ENCODE data around the gene DNAH1. TPM values are rescaled to one million over a fixed set of nuclear protein-coding genes. Genes with fewer than 3 reads are reported as not detected.

The DNAH1 gene
- total and polyA plus RNA-seq, 2 donors (not counting 1 experiment from before 2014, with no cell fraction given) = 47.2 to 59.2 TPM

- no peaks in the 10 kb centered on the region for H3K4me1 ChIP-seq (ENCODE audit: control insufficient read depth in 2 of 2, insufficient read depth in 2 of 2, low read length in 2 of 2)
- H3K27me3 ChIP-seq (replicated peaks in 1 of 4; ENCODE audit: control extremely low read depth in 1 of 4, control insufficient read depth in 3 of 4, insufficient read depth in 4 of 4, low read length in 3 of 4) = no peaks in the 10 kb centered on the region
- no peak overlapping the region for H3K4me2 ChIP-seq (replicated peaks; ENCODE audit: low read depth, low read length, poor library complexity, severe bottlenecking)
- no peak overlapping the region for H2AFZ ChIP-seq (ENCODE audit: insufficient read depth, low read depth, low read length, poor library complexity, severe bottlenecking)
- H3K9me3 ChIP-seq (ENCODE audit: control extremely low read depth in 1 of 3, control insufficient read depth in 2 of 3, insufficient read depth in 1 of 3, low read length in 2 of 3) = no peaks in the 10 kb centered on the region
- intact Hi-C loops (cut with micrococcal nuclease) = no loop called here
- no peak for TF ChIP-seq CTCF (IDR thresholded peaks at IDR 0.05)
- no peak for TF ChIP-seq EZH2 (IDR thresholded peaks at IDR 0.05; ENCODE audit: borderline replicate concordance, insufficient read depth, low read depth, low read length, poor library complexity, severe bottlenecking)
- H3K27ac ChIP-seq (ENCODE audit: low read length in 2 of 2) = no peak overlapping the region
- CTCF ChIA-PET = interaction anchor here (1.7 kb wide), 1 partner anchor 10 kb away, joined by 8 read pairs; no protein-coding TSS in a partner anchor
- Mint-ChIP-seq H3K27me3 (no peaks in the 10 kb centered on the region), H3K27ac (no peak overlapping the region), H3K4me3 (no peak overlapping the region), H3K9me3 (ENCODE audit: insufficient read depth) (no peaks in the 10 kb centered on the region), H3K4me1 (no peaks in the 10 kb centered on the region)
- peaks cover 0 to 51% of the 10 kb centered on the region in 2 experiments for H3K36me3 ChIP-seq (replicated peaks in 1 of 2; ENCODE audit: control extremely low read depth in 1 of 2, control insufficient read depth in 1 of 2, extremely low read depth in 1 of 2, insufficient read depth in 2 of 2, low read length in 1 of 2)
- POLR2A ChIA-PET = no interaction called here
- 96% methylated on average over 16 of the region's 19 CpGs for WGBS (ENCODE audit: insufficient coverage)
- H4K20me1 ChIP-seq (ENCODE audit: control insufficient read depth, insufficient read depth, low read length, poor library complexity, severe bottlenecking) = no peaks in the 10 kb centered on the region
- H3K9ac ChIP-seq (ENCODE audit: low read length) = no peak overlapping the region
- H3K4me3 ChIP-seq (ENCODE audit: control extremely low read depth in 1 of 5, extremely low read depth in 1 of 5, insufficient read depth in 1 of 5, low read depth in 2 of 5, low read length in 4 of 5) = no peak overlapping the region
- DNase-seq = no peak
- no peaks in the 10 kb centered on the region for H3K79me2 ChIP-seq (ENCODE audit: control insufficient read depth, insufficient read depth, low read length)
- ATAC-seq (ENCODE audit: low read depth) = no peak
These were observed 33.7 kb downstream of the DNAH1 start for GRCh38 chr3:52349611-52350395.

- no peak overlapping the region for H3K4me2 ChIP-seq (replicated peaks; ENCODE audit: low read depth, low read length, poor library complexity, severe bottlenecking)
- H2AFZ ChIP-seq (ENCODE audit: insufficient read depth, low read depth, low read length, poor library complexity, severe bottlenecking) = no peak overlapping the region
- H3K27ac ChIP-seq (ENCODE audit: low read length in 2 of 2) = no peak overlapping the region
- H3K4me1 ChIP-seq (ENCODE audit: control insufficient read depth in 2 of 2, insufficient read depth in 2 of 2, low read length in 2 of 2) = no peaks in the 10 kb centered on the region
- H3K36me3 ChIP-seq (replicated peaks in 1 of 2; ENCODE audit: control extremely low read depth in 1 of 2, control insufficient read depth in 1 of 2, extremely low read depth in 1 of 2, insufficient read depth in 2 of 2, low read length in 1 of 2) = peaks cover 0 to 48% of the 10 kb centered on the region in 2 experiments
- H3K9ac ChIP-seq (ENCODE audit: low read length) = no peak overlapping the region
- H3K4me3 ChIP-seq (ENCODE audit: control extremely low read depth in 1 of 5, extremely low read depth in 1 of 5, insufficient read depth in 1 of 5, low read depth in 2 of 5, low read length in 4 of 5) = no peak overlapping the region
- Mint-ChIP-seq H3K9me3 (ENCODE audit: insufficient read depth) (no peaks in the 10 kb centered on the region), H3K4me1 (no peaks in the 10 kb centered on the region), H3K27ac (no peak overlapping the region), H3K4me3 (no peak overlapping the region), H3K27me3 (no peaks in the 10 kb centered on the region)
- no peaks in the 10 kb centered on the region for H3K27me3 ChIP-seq (replicated peaks in 1 of 4; ENCODE audit: control extremely low read depth in 1 of 4, control insufficient read depth in 3 of 4, insufficient read depth in 4 of 4, low read length in 3 of 4)
- ATAC-seq (ENCODE audit: low read depth) (no peak), DNase-seq (no peak)
- H3K79me2 ChIP-seq (ENCODE audit: control insufficient read depth, insufficient read depth, low read length) = no peaks in the 10 kb centered on the region
- no peaks in the 10 kb centered on the region for H4K20me1 ChIP-seq (ENCODE audit: control insufficient read depth, insufficient read depth, low read length, poor library complexity, severe bottlenecking)
- ChIA-PET POLR2A (no interaction called here), CTCF (interaction anchor here (1.7 kb wide), 1 partner anchor 11 kb away, joined by 8 read pairs; no protein-coding TSS in a partner anchor)
- intact Hi-C loops (cut with micrococcal nuclease) = no loop called here
- 64% methylated on average over 5 of the region's 7 CpGs for WGBS (ENCODE audit: insufficient coverage)
- TF ChIP-seq CTCF (IDR thresholded peaks at IDR 0.05) (no peak), EZH2 (IDR thresholded peaks at IDR 0.05; ENCODE audit: borderline replicate concordance, insufficient read depth, low read depth, low read length, poor library complexity, severe bottlenecking) (no peak)
- no peaks in the 10 kb centered on the region for H3K9me3 ChIP-seq (ENCODE audit: control extremely low read depth in 1 of 3, control insufficient read depth in 2 of 3, insufficient read depth in 1 of 3, low read length in 2 of 3)
These were observed 34.3 kb downstream of the DNAH1 start for GRCh38 chr3:52350416-52350815.
